Inflammatory macrophage treated with lipopolysaccharide for 1 hour (primary cell): ENCODE data around the gene LMF1.

Source experiments
- DNase-seq, 2 donors: peaks; one replicate each; pipeline ENCODE4 v3.0.0-alpha.2; 2020 to 2022

LMF1 gene

GRCh38 chr16:947255-947921 lies 23.4 kb downstream of the LMF1 start:
- no peak for DNase-seq

- no peak for DNase-seq
Observed at GRCh38 chr16:946048-946395, 24.8 kb downstream of the LMF1 start.

- DNase-seq: no peak
Observed at GRCh38 chr16:945271-946047, 25.3 kb downstream of the LMF1 start.

GRCh38 chr16:943971-944370 lies 26.8 kb downstream of the LMF1 start:
- DNase-seq: no peak

- no peak for DNase-seq
Observed at GRCh38 chr16:942436-943060, 28.2 kb downstream of the LMF1 start.

- DNase-seq: no peak
Observed at GRCh38 chr16:939941-940340, 30.8 kb downstream of the LMF1 start.

GRCh38 chr16:939311-939710 lies 31.5 kb downstream of the LMF1 start:
- no peak for DNase-seq

- no peak for DNase-seq
Observed at GRCh38 chr16:938752-939151, 32.0 kb downstream of the LMF1 start.

- no peak for DNase-seq
Observed at GRCh38 chr16:938136-938535, 32.6 kb downstream of the LMF1 start.

GRCh38 chr16:937723-938122 lies 33.1 kb downstream of the LMF1 start:
- no peak for DNase-seq

- no peak for DNase-seq
Observed at GRCh38 chr16:937311-937710, 33.5 kb downstream of the LMF1 start.

GRCh38 chr16:935684-936083 lies 35.1 kb downstream of the LMF1 start:
- DNase-seq: no peak

- DNase-seq: no peak
Observed at GRCh38 chr16:934178-934577, 36.6 kb downstream of the LMF1 start.

GRCh38 chr16:933581-933980 lies 37.2 kb downstream of the LMF1 start:
- DNase-seq: no peak

GRCh38 chr16:932831-933330 lies 37.9 kb downstream of the LMF1 start:
- no peak for DNase-seq

- no peak for DNase-seq
Observed at GRCh38 chr16:931626-932500, 38.9 kb downstream of the LMF1 start.

- no peak for DNase-seq
Observed at GRCh38 chr16:931171-931570, 39.6 kb downstream of the LMF1 start.

- DNase-seq: no peak
Observed at GRCh38 chr16:930511-930910, 40.3 kb downstream of the LMF1 start.

GRCh38 chr16:930076-930475 lies 40.7 kb downstream of the LMF1 start:
- no peak for DNase-seq

GRCh38 chr16:929227-930073 lies 41.3 kb downstream of the LMF1 start:
- DNase-seq: no peak

- DNase-seq: no peak
Observed at GRCh38 chr16:928526-928925, 42.3 kb downstream of the LMF1 start.

- no peak for DNase-seq
Observed at GRCh38 chr16:927931-928330, 42.9 kb downstream of the LMF1 start.
